GM12872 (cell line): Measurements from ENCODE around the gene CHN1.

Source experiments
- CTCF ChIP-seq: IDR thresholded peaks from 3 replicates; pipeline ENCODE4 v1.5.1; 2011; ENCODE audit warnings: low read depth, mild to moderate bottlenecking, low read length, moderate library complexity; ENCODE audit not compliant: insufficient read depth

CHN1 gene

DNA sequence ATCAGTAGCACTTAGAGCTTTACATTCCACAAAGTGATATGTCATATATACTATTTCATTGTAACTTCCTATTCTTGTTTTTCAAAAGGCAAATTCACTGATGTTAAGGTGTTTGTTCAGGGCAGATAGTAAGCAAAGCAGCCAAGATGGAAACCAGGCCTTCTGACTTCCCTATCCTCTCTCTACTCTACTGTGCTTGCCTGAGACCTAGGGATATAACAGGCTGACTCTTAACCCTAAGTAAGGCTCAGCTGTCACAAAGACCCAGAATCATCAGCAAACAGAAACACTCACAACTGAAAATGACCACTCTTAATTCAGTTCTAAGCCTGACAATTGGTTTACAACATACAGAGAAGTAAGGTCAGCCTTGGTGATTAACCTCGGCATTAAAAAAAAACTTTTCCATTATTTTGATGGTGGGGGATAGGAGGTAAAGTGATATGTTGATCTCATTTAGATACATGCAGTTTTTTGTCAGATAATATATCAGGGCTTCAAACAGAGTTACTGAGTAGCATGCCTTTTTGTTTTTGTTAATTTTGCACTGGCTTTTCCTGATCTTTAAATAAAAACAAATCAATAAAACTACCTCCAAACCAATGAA is 145.5 kb downstream of the CHN1 start:
- TF ChIP-seq CTCF = no peak

DNA sequence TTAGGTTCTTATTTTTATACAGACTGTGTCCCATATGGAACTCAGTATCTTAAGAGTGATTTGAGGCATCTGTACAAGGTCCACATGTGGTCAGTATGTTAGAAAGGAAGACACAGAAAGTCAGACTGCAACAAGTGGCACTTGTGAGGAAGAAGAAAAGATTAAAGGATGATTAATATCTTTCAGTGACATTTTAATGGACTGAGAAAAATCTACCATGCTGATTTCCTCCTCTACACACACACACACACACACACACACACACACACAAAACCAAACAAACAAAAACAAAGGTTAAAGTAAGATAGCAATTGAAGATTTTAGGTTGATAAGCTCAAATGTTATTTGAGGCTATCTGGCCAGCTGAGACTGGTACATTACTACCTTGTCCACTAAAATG is 146.4 kb downstream of the CHN1 start:
- TF ChIP-seq CTCF = no peak

DNA sequence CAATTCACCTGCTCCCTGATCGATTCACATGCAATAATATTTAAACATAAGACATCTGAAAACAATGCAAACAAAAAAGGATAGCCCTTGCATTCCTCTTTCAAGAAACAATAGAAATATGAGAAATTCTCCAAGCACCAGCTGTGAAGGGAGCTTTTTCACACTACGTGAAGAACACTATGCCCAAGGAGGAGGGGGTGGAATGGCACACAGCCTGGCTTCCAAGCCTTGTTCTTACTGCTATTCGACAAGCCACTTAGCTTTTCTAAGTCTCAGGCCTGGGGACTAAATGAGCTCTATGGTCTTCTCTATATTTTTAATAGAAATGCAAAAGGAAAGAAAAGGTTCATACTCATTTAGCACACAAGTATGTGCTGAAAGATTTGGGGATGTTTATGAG is 148.7 kb downstream of the CHN1 start:
- no peak for TF ChIP-seq CTCF

GRCh38 chr2:174846941-174847938 is 157.9 kb downstream of the CHN1 start:
- TF ChIP-seq CTCF = no peak

DNA sequence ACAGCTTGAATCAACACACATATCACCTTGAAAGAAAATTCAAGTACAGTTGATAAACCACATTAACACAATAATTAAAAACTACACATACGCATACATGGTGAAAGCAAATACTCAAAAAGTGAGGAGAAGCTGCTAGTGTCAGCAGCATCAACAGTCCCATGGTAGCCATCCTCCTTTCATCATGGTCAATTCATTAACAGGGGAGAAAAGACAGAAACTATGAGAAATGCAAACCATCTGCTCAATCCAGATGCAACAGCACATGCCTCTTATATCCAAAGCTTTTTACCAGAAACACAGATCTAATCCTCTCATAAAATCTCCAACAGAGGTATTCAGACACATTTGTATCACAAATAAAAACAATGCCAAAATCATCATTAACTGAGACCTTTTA is 159.0 kb downstream of the CHN1 start:
- TF ChIP-seq CTCF = no peak

DNA sequence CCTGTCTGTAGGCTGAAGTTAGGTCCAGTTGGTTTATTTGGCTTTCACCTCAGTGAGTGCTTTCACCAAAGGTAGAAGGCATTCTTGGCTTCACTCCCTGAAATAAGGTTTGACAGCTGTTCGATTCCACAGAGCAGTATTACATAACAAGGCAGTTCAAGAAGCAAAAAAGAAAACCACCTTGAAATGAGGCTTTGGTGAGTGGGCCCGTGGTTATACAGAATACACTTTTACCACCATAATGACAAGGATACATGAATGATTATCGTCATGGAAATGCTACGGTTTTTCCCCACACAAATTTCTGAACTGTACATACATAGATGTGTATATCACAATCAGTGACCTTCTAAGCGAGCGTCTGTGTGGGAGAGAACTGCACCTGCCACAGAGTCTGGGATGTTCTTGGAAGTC is 160.9 kb downstream of the CHN1 start:
- no peak for TF ChIP-seq CTCF

DNA sequence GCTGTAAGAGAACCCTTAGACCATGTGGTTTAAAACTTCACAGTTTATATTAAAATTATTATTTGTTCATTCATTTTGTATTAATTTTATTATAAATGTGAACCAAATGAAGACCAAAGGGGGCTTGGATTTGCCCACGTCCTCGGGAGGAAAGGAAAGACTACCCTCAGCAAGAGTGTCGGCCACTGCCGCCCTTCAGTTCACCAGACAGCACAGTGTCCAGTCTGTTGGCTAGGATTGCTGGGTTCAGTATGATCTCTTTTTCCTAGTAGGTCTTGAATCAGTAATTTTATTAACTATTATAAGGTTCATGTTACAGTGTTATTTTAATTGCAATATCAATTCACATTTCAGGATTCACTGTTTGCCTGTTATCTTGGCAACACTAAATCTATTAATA is 162.7 kb downstream of the CHN1 start:
- no peak for TF ChIP-seq CTCF
